ENCODE results near the gene SLC19A1.

GRCh38 chr21:45586289-45586858, 44.1 kb upstream of the SLC19A1 start:
- TF ChIP-seq ATF3 (IDR thresholded peaks at IDR 0.05) (no peak), REST (IDR thresholded peaks at IDR 0.05) (no peak), CTCF (IDR thresholded peaks at IDR 0.05; ENCODE audit: low read depth, low read length, missing input control) (no peak), JUND (IDR thresholded peaks at IDR 0.05) (no peak), YY1 (IDR thresholded peaks at IDR 0.05) (no peak), RAD21 (IDR thresholded peaks at IDR 0.05) (no peak), HNF4G (IDR thresholded peaks at IDR 0.05) (no peak)
